Tibial artery (tissue), 4 donors: ENCODE results near the gene KIRREL3.

Source experiments
- DNase-seq, 2 donors: peaks; one replicate each; pipeline ENCODE4 v3.0.0-alpha.2; 2019
- H3K27ac ChIP-seq, 2 donors: fragments of 200-600 bp; sonication (generic) in 1 of 2; 1 replicate in 1 of 2; 2 replicates in 1 of 2; pipeline ENCODE4 v1.5.1; 2018 to 2019; ENCODE audit warnings: mild to moderate bottlenecking in 1 of 2
- H3K27me3 ChIP-seq, 2 donors: fragments of 200-600 bp; sonication (generic) in 1 of 2; one replicate each; pipeline versions ENCODE4 v1.5.1 to v1.6.0; 2016 to 2019
- H3K36me3 ChIP-seq, 3 donors: fragments of 200-600 bp; sonication (generic) in 2 of 3; one replicate each; pipeline ENCODE4 v1.5.1; 2016 to 2019; ENCODE audit warnings: mild to moderate bottlenecking in 2 of 3
- H3K4me1 ChIP-seq, 4 donors: fragments of 200-600 bp; sonication (generic) in 2 of 4; 1 replicate in 3 of 4; 2 replicates in 1 of 4; pipeline ENCODE4 v1.5.1; 2016 to 2019
- H3K4me3 ChIP-seq, 2 donors: fragments of 200-600 bp; sonication (generic) in 1 of 2; 1 replicate in 1 of 2; 2 replicates in 1 of 2; pipeline ENCODE4 v1.5.1; 2018 to 2019; ENCODE audit warnings: mild to moderate bottlenecking in 2 of 2
- H3K9me3 ChIP-seq, 3 donors: fragments of 200-600 bp; sonication (generic) in 1 of 3; one replicate each; pipeline ENCODE4 v1.5.1; 2016 to 2019
- CTCF ChIP-seq, 2 experiments: fragments of 200-600 bp in 1 of 2; fragments of 450-650 bp in 1 of 2; IDR thresholded peaks; one replicate each; pipeline ENCODE4 v1.5.1; 2017 to 2019; ENCODE audit warnings: antibody characterized with exemption in 2 of 2, mild to moderate bottlenecking in 1 of 2, moderate library complexity in 1 of 2
- intact Hi-C: fragments of 100-400 bp; cut with DNase I; formaldehyde crosslinking; loops from one replicate; pipeline ENCODE4 v1.15.0; 2023; ENCODE audit warnings: low total_unique reads

Gene KIRREL3

DNA sequence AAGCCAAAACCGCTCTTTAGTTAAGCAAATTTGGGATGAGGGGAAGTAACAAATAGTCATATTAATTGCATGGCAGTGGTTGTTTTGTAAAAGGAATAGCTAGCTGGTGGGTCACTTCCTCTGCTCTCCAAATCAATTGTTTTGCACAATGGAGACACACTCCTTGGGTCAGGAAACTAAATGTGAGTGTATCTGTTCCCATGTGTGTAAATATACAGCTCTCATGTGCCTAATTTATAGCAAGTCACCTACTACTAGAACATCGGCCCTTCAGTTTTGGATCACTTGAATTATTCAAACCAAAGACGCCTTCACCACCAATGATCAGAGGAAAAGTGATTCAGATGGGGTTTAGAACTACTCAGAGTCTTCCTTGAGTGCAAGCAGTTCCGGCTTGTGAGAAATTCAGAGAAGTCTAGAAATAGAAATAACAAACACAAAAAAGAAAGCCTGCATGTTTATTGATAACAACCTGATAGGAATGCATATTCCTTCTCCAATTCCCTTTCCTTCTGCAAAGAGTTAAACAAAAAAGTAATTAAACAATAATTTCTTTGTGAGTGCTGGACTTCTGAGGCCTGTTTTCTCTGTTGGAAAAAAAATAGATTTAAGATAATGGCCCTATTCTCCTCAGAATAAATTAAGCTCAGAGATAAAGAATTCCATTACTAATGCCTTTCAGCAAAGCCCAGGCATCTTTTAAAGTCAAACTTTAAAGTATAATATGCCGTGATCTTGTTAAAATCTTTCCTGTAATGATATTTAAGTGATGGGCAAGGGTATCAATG, 100.4 kb downstream of the KIRREL3 start:
- Histone ChIP-seq H3K36me3 (no peaks in the 10 kb centered on the region), H3K4me3 (no peak overlapping the region), H3K4me1 (no peaks in the 10 kb centered on the region), H3K27me3 (no peaks in the 10 kb centered on the region), H3K27ac (no peak overlapping the region), H3K9me3 (peaks cover 3 to 12% (median 9%) of the 10 kb centered on the region in 3 donors)
- no peak for TF ChIP-seq CTCF (IDR thresholded peaks at IDR 0.05)
- no peak for DNase-seq
- intact Hi-C loops: no loop called here

GRCh38 chr11:126898802-126899201, 101.8 kb downstream of the KIRREL3 start:
- Histone ChIP-seq H3K4me3 (no peak overlapping the region), H3K27ac (no peak overlapping the region), H3K27me3 (no peaks in the 10 kb centered on the region), H3K36me3 (no peaks in the 10 kb centered on the region), H3K4me1 (no peaks in the 10 kb centered on the region), H3K9me3 (peaks cover 3 to 12% (median 9%) of the 10 kb centered on the region in 3 donors)
- intact Hi-C loops: no loop called here
- no peak for DNase-seq
- no peak for TF ChIP-seq CTCF (IDR thresholded peaks at IDR 0.05)

DNA sequence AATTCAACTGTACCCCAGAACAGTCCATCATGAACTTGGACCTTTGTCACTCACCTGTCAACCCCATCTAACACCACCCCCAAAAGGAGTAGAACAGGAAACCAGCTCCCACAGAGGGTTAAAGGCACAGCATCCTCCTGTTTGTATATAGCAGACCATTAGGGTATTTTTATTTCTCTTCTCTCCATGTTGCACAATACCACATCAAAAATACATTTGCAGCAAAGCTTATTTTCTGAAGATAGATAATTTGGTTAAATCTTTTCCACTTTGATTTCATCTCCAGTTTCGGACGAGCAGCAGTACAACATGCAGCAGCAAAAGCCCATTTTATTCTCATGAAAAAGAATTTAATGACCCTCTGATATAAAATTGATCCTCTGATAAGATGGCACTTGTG, 103.1 kb downstream of the KIRREL3 start:
- Histone ChIP-seq H3K27me3 (no peaks in the 10 kb centered on the region), H3K9me3 (peaks cover 3 to 12% (median 9%) of the 10 kb centered on the region in 3 donors), H3K36me3 (no peaks in the 10 kb centered on the region), H3K4me1 (no peaks in the 10 kb centered on the region), H3K4me3 (no peak overlapping the region), H3K27ac (no peak overlapping the region)
- intact Hi-C loops: no loop called here
- DNase-seq: no peak
- no peak for TF ChIP-seq CTCF (IDR thresholded peaks at IDR 0.05)

DNA sequence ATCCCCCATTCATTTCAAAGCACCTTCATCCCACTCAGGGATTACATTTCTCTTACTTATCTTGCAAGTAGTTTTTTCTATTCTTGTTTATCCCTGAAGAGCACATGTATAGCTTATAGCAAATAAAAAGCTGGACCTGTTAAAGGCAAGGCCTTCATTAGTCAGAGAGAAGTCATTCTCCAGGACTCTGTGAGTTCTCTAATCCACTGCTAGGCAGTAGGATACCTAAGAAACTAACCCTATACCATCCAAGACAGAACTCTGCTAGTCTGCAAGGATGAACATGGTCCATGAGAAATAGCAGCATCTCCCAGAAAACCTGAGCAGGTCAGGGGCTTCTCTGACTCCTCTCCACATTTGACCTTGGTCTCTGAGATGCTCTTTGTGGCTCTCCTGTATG, 104.5 kb downstream of the KIRREL3 start:
- Histone ChIP-seq H3K9me3 (peaks cover 3 to 12% (median 9%) of the 10 kb centered on the region in 3 donors), H3K36me3 (no peaks in the 10 kb centered on the region), H3K27ac (no peak overlapping the region), H3K4me1 (no peaks in the 10 kb centered on the region), H3K27me3 (no peaks in the 10 kb centered on the region), H3K4me3 (no peak overlapping the region)
- TF ChIP-seq CTCF (IDR thresholded peaks at IDR 0.05): no peak
- intact Hi-C loops: no loop called here
- no peak for DNase-seq

DNA sequence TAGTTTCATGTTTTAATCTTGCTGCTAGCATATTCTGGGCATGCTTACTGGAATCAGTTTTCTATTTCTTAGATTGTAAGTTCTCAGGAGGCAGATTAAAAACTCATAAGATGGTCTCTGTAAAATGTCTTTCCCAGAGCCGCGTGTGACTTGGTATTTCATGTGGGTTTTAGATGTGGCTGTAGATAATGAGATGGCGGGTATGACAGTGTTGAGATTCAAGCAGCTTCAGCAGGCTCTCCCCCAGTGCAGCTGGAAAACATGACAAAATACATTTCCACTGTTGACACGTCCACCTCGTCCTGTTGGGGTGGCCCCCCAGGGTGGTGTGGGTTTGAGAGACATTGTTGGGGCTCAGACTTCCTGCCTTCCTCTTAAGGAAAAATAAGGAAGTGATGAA, 106.8 kb downstream of the KIRREL3 start:
- Histone ChIP-seq H3K27me3 (no peaks in the 10 kb centered on the region), H3K9me3 (peaks cover 3 to 12% (median 9%) of the 10 kb centered on the region in 3 donors), H3K4me1 (no peaks in the 10 kb centered on the region), H3K36me3 (no peaks in the 10 kb centered on the region), H3K27ac (no peak overlapping the region), H3K4me3 (no peak overlapping the region)
- TF ChIP-seq CTCF (IDR thresholded peaks at IDR 0.05): no peak
- intact Hi-C loops: no loop called here
- no peak for DNase-seq
